AML-193 (cell line): ENCODE results near the gene STARD3.
A peak's percentile ranks its signal among the peaks of the same experiment; 100 is the strongest.

ENCODE experiments used
- DNase-seq, 2 experiments: peaks; one replicate each; lab custom pipeline; 2025; lab: John Stamatoyannopoulos, UW

STARD3 gene

GRCh38 chr17:39660397-39661385 lies 23.7 kb downstream of the STARD3 start:
- no peak for DNase-seq

DNA sequence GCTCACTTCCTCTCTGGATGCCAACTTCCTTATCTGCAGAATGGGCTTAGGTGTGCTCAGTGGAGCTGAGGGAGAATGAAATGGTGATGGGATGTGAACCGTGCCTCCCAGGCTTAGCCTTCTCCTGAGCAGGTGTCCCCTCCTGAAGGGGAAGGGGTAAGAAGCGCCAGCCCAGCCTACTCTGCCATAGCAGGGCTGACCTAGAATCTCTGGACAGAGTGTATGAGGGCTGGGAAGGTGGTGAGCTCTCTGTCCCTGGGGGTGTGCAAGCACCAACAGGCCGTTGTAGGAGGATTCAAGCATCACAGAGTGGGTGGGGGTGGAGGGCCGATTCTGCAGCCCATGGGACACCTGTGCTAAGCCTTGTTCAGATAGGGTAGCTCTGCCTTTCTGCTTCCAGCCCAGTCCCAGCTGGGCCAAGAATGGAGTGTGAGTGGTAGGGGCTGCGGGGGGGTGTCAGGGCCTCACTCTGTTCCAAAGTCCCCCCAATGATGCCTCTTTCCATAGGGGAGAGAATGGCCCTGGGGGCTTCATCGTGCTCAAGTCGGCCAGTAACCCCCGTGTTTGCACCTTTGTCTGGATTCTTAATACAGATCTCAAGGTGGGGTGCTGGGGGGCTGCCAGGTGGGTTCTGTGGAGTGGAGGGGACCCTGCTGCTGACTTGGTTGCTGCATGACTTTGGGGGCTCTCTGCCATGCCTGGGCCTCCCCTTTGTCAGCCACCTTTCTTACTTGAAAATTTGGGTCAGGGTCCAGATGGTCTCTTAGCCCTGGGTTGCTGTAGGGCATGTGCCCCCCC lies 25.0 kb downstream of the STARD3 start:
- no peak for DNase-seq

GRCh38 chr17:39662551-39663339 lies 25.8 kb downstream of the STARD3 start:
- no peak for DNase-seq

DNA sequence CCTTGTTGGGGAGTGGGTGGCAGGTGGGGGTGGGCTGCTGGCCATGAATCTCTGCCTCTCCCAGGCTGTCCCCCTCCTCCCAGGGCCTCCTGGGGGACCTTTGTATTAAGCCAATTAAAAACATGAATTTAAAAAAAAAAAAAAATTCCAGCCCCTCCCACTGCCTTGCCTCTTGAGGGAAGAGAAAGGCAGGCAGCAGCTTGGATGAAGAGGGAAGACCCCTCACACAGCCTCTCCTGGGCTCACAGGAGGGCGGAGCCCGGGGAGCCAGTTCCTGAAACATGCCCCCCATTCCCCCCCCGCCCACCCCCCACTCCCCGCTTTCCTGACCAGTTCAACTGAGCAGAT lies 26.4 kb downstream of the STARD3 start:
- no peak for DNase-seq

DNA sequence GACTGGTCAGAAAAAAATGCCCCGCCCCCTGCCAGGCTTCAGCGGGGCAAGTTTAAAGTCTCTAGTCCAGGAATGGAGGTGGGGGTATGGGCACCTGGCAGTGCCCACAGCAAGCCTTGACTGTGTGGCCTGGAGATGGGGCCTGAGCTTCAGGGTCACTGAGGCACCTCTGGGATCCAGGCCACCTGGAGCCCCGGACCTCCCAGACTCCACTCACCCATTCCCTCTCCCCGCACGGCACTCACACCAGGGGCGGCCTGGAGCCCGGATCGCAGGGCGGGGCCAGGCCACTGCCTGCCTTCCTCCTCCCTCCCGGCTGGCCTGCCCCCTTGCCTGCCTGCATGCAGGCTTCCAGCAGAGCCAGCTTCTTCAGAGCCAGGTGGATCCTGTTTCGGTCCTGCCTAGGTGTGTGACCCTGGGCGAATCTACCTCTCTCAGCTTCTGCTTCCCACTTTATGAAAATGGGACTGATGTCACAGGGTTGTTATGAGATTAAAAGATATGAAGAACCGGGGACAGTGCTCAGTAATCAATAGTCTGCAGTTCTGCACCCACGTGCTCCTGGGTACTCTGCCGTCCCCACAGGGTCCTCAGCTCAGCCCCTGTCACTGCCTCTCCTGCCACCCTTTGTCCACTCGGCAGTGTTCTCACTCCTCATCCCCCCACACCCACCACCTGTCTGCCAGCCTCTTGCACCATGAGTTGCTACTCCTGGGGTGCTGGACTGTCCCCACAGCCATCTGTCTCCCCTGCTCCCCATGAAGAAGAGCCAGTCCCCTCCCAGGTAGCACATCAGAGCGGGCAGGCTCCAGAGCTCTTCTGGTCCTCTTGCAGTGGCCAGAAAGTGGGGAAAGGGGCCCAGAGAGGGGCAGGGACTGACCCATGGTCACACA lies 27.0 kb downstream of the STARD3 start:
- DNase-seq = no peak

GRCh38 chr17:39664581-39665561 lies 27.9 kb downstream of the STARD3 start, which contains the start of gene TCAP:
TCAP (plus strand) TSS chr17:39665349; CDS start chr17:39665360, 11 bp downstream.
- no peak for DNase-seq

DNA sequence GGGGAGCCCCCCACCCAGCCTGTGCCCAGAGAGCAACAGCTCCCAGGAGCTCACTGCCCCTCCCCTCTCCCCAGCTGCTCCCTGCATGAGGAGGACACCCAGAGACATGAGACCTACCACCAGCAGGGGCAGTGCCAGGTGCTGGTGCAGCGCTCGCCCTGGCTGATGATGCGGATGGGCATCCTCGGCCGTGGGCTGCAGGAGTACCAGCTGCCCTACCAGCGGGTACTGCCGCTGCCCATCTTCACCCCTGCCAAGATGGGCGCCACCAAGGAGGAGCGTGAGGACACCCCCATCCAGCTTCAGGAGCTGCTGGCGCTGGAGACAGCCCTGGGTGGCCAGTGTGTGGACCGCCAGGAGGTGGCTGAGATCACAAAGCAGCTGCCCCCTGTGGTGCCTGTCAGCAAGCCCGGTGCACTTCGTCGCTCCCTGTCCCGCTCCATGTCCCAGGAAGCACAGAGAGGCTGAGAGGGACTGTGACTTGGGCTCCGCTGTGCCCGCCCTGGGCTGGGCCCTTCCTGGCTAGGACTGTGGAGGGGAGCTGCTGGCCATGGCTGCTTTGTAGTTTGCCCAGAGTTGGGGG lies 28.8 kb downstream of the STARD3 start:
- peak in 1 of 2 experiments; percentile 28 for DNase-seq

GRCh38 chr17:39666231-39666600 lies 29.3 kb downstream of the STARD3 start:
- no peak for DNase-seq

DNA sequence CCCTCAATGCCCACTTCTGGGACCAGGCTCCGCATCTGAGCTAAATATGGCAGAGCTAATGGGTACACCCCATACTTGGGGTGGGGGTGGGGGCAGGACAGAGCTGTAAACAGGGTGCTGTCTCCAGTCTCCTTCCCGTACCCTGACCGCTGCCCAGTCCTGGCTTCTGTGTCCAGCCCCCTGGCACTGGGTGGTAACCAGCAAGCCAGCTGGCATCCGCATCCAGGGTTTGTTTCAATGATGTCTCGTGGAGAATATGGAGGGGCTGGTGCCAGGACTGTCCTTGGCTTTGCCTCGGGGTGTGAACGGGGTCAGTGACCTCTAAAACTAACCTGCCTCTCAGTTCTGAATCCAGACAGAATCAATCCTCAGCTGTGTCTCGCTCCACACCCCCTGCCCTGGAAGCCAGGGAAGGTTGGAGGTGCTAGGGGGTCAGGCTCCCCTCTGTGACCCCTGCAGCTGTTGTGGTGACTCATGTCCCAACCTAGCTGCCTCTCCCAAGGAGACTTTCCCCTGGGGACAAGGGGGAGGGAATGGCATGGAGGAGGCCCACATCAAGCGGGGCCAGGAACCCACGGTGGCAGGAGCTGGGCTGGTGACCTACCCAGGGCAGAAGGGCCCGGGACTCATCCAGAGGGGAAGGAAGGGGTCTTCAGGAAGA lies 29.8 kb downstream of the STARD3 start:
- DNase-seq = no peak

DNA sequence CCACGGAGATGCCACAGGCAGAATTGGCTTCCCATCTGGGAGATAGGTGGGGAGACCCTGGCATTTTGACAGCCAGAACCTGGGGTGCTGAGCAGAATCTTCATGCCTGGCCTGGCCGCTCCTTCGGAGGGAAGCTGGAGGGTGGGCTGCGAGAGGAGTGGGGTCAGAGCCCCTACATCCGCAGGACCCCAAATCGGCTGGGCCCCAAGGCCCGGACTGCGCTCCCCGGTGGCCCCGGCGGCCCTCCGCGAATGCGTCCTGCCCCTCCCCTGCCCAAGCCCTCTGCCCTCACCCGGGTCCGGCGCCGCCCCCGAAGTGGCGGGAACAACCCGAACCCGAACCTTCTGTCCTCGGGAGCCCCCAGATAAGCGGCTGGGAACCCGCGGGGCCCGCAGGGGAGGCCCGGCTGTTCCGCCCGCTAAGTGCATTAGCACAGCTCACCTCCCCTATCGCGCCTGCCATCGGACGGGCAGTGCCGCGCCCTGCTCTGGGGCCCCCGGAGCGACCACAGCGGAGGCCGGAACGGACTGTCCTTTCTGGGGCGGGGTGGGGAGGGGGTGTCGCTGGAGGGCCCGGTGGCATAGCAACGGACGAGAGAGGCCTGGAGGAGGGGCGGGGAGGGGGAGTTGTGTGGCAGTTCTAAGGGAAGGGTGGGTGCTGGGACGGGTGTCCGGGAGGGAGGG lies 30.5 kb downstream of the STARD3 start:
- no peak for DNase-seq

GRCh38 chr17:39667945-39668924 lies 31.3 kb downstream of the STARD3 start, which contains the start of gene PNMT:
PNMT (plus strand) TSS chr17:39668453; CDS start chr17:39668476, 23 bp downstream.
- no peak for DNase-seq

- no peak for DNase-seq
Observed at GRCh38 chr17:39669897-39670735, 33.2 kb downstream of the STARD3 start.

- DNase-seq = no peak
Observed at GRCh38 chr17:39670746-39671145, 33.8 kb downstream of the STARD3 start.

DNA sequence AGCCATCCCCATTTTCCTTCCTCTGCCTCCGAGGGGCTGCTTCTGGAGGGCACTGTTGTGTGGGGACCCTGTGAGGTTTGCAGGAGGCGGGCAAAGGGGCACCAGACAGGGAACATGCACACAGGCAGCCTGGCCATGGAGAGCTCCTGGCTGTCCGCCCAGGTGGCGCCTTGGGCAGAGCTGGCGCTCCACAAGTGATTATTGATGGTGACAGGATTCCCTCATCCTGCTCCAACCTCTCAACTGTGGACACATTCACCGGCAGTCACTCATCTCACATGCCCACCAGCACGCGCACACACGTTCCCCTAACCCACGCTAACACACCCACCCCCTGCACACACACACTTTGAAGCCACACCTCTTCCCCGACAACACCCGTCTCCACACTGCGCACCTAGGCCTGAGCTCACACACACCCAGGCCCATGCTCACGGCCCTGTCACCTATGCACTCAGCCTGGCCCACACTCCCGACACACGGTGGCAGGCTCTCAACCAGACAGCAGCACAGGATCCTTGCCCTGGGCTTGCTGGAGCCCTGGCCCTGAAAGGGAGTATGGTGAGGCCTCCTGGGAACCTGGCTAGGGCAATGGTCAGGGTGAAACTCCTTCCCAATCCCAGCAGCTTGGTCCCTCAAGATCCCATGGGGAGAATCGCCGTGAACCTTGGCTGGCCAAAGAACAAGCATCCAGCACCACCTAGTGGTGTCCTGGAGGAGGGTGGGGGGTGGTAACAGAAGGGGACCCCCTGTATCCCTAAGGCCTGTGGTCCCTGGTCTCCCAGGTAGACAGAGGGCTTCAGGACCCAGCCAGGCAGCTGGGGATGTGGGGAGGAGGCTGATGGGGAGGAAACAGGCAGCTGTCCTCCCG lies 34.9 kb downstream of the STARD3 start:
- DNase-seq = no peak
